ENCODE measurements around the gene CEP70.

The CEP70 gene

GRCh38 chr3:138468451-138468850 lies 125.6 kb downstream of the CEP70 start:
- TF ChIP-seq CTCF (IDR thresholded peaks at IDR 0.05), result no peak
- Histone ChIP-seq H3K9me3 (no peaks in the 10 kb centered on the region), H3K36me3 (no peaks in the 10 kb centered on the region)

GRCh38 chr3:138467931-138468330 lies 126.1 kb downstream of the CEP70 start:
- no peaks in the 10 kb centered on the region for H3K36me3 ChIP-seq
- H3K4me3 ChIP-seq (ENCODE audit: low read depth in 1 of 2, low read length in 1 of 2), result no peak overlapping the region
- H3K27ac ChIP-seq, result no peak overlapping the region
- H3K4me1 ChIP-seq (ENCODE audit: control insufficient read depth in 1 of 2, insufficient read depth in 1 of 2, low read depth in 1 of 2, low read length in 1 of 2), result no peaks in the 10 kb centered on the region
- TF ChIP-seq CTCF (IDR thresholded peaks at IDR 0.05), result no peak
- no peaks in the 10 kb centered on the region for H3K9me3 ChIP-seq
- H3K27me3 ChIP-seq, result no peaks in the 10 kb centered on the region

More at GRCh38 chr3:138468451-138468850, 125.6 kb downstream of the CEP70 start:
- H3K4me1 ChIP-seq (ENCODE audit: control insufficient read depth in 1 of 2, insufficient read depth in 1 of 2, low read depth in 1 of 2, low read length in 1 of 2), result no peaks in the 10 kb centered on the region
- H3K27ac ChIP-seq, result no peak overlapping the region
- H3K27me3 ChIP-seq, result no peaks in the 10 kb centered on the region
- no peak overlapping the region for H3K4me3 ChIP-seq (ENCODE audit: low read depth in 1 of 2, low read length in 1 of 2)

- H3K4me3 ChIP-seq (ENCODE audit: low read depth in 1 of 2, low read length in 1 of 2), result no peak overlapping the region
- no peaks in the 10 kb centered on the region for H3K4me1 ChIP-seq (ENCODE audit: control insufficient read depth in 1 of 2, insufficient read depth in 1 of 2, low read depth in 1 of 2, low read length in 1 of 2)
- no peak overlapping the region for H3K27ac ChIP-seq
- no peak for TF ChIP-seq CTCF (IDR thresholded peaks at IDR 0.05)
- no peaks in the 10 kb centered on the region for H3K36me3 ChIP-seq
- H3K27me3 ChIP-seq, result no peaks in the 10 kb centered on the region
- no peaks in the 10 kb centered on the region for H3K9me3 ChIP-seq
Observed at GRCh38 chr3:138465925-138466324, 128.1 kb downstream of the CEP70 start.

- no peak overlapping the region for H3K27ac ChIP-seq
- TF ChIP-seq CTCF (IDR thresholded peaks at IDR 0.05), result no peak
- no peaks in the 10 kb centered on the region for H3K4me1 ChIP-seq (ENCODE audit: control insufficient read depth in 1 of 2, insufficient read depth in 1 of 2, low read depth in 1 of 2, low read length in 1 of 2)
- H3K4me3 ChIP-seq (ENCODE audit: low read depth in 1 of 2, low read length in 1 of 2), result no peak overlapping the region
- H3K36me3 ChIP-seq, result no peaks in the 10 kb centered on the region
- no peaks in the 10 kb centered on the region for H3K9me3 ChIP-seq
- H3K27me3 ChIP-seq, result no peaks in the 10 kb centered on the region
Observed at GRCh38 chr3:138465451-138465850, 128.6 kb downstream of the CEP70 start.

- no peaks in the 10 kb centered on the region for H3K36me3 ChIP-seq
- H3K27me3 ChIP-seq, result no peaks in the 10 kb centered on the region
- no peaks in the 10 kb centered on the region for H3K9me3 ChIP-seq
- H3K27ac ChIP-seq, result no peak overlapping the region
- TF ChIP-seq CTCF (IDR thresholded peaks at IDR 0.05), result no peak
- no peaks in the 10 kb centered on the region for H3K4me1 ChIP-seq (ENCODE audit: control insufficient read depth in 1 of 2, insufficient read depth in 1 of 2, low read depth in 1 of 2, low read length in 1 of 2)
- H3K4me3 ChIP-seq (ENCODE audit: low read depth in 1 of 2, low read length in 1 of 2), result no peak overlapping the region
Observed at GRCh38 chr3:138464491-138464860, 129.6 kb downstream of the CEP70 start.
